ENCODE measurements around the gene ZW10. TPM values are rescaled to one million over a fixed set of nuclear protein-coding genes. Genes with fewer than 3 reads are reported as not detected.

Gene ZW10, protein sequence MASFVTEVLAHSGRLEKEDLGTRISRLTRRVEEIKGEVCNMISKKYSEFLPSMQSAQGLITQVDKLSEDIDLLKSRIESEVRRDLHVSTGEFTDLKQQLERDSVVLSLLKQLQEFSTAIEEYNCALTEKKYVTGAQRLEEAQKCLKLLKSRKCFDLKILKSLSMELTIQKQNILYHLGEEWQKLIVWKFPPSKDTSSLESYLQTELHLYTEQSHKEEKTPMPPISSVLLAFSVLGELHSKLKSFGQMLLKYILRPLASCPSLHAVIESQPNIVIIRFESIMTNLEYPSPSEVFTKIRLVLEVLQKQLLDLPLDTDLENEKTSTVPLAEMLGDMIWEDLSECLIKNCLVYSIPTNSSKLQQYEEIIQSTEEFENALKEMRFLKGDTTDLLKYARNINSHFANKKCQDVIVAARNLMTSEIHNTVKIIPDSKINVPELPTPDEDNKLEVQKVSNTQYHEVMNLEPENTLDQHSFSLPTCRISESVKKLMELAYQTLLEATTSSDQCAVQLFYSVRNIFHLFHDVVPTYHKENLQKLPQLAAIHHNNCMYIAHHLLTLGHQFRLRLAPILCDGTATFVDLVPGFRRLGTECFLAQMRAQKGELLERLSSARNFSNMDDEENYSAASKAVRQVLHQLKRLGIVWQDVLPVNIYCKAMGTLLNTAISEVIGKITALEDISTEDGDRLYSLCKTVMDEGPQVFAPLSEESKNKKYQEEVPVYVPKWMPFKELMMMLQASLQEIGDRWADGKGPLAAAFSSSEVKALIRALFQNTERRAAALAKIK
- total RNA-seq (2016; rRNA removed; fragmentation: Illumina TruSeq; extraction: Trizol) = 31.3 and 43.4 TPM in 2 replicates
- total RNA-seq (2016; cell fraction: cytosol; rRNA removed; fragmentation: Illumina TruSeq; extraction: Trizol; ENCODE audit: low read depth) = 4.9 TPM in 2 replicates
- 30.5 and 40.9 TPM in 2 replicates for total RNA-seq (2016; cell fraction: insoluble cytoplasmic fraction; rRNA removed; fragmentation: Illumina TruSeq; extraction: Trizol)
- total RNA-seq (2016; cell fraction: membrane; rRNA removed; fragmentation: Illumina TruSeq; extraction: Trizol) = 9.4 and 12.9 TPM in 2 replicates
- 19.5 and 21.6 TPM in 2 replicates for total RNA-seq (2016; cell fraction: nucleus; rRNA removed; fragmentation: Illumina TruSeq; extraction: Trizol)
- polyA plus RNA-seq (2011; rRNA removed) = 5.1 and 5.8 TPM in 2 replicates
- polyA plus RNA-seq (2011; cell fraction: cytosol; rRNA removed) = 3.2 and 4.7 TPM in 2 replicates
- polyA plus RNA-seq (2011; cell fraction: nucleus; rRNA removed) = 3.5 and 3.6 TPM in 2 replicates
- polyA plus RNA-seq (2012) = 7.4 and 9.3 TPM in 2 replicates
- polyA plus RNA-seq (2016; cell fraction: cytosol; fragmentation: Illumina TruSeq; extraction: Trizol; ENCODE audit: low read depth) = 2.2 and 2.8 TPM in 2 replicates
- 29.4 and 30.1 TPM in 2 replicates for polyA plus RNA-seq (2016; cell fraction: insoluble cytoplasmic fraction; fragmentation: Illumina TruSeq; extraction: Trizol; ENCODE audit: low read depth)
- polyA plus RNA-seq (2016; cell fraction: membrane; fragmentation: Illumina TruSeq; extraction: Trizol; ENCODE audit: low read depth) = 3.7 and 5.5 TPM in 2 replicates
- 16.7 and 17.4 TPM in 2 replicates for polyA plus RNA-seq (2016; cell fraction: nucleus; fragmentation: Illumina TruSeq; extraction: Trizol; ENCODE audit: insufficient read depth, low read depth)
- polyA minus RNA-seq (2011; rRNA and poly(A)+ RNA removed; ENCODE audit: low replicate concordance) = 5.1 and 10.4 TPM in 2 replicates
- 6.2 and 7.2 TPM in 2 replicates for polyA minus RNA-seq (2011; cell fraction: cytosol; rRNA and poly(A)+ RNA removed)
- 17.3 and 18.2 TPM in 2 replicates for polyA minus RNA-seq (2011; cell fraction: nucleus; rRNA and poly(A)+ RNA removed)
- percentile 74 among the genes with signal in this experiment for Bru-seq, nascent RNA
- BruChase-seq, experiment 1, labeled RNA remaining after a 6-hour chase = percentile 69 among the genes with signal in this experiment
- percentile 67 among the genes with signal in this experiment for BruChase-seq, experiment 2, labeled RNA remaining after a 2-hour chase
- long read RNA-seq, experiment 1, transcript ZW10-201 (16 exons, 2,992 nt) = major isoform, 12 of 18 reads
- long read RNA-seq, experiment 1, partial matches to known transcripts = 4 of 18 reads
- long read RNA-seq, experiment 1, other reads (novel, unspliced or antisense) = 2 of 18 reads
- long read RNA-seq, experiment 2, transcript ZW10-201 (16 exons, 2,992 nt) = major isoform, 12 of 30 reads
- long read RNA-seq, experiment 2, partial matches to known transcripts = 11 of 30 reads
- long read RNA-seq, experiment 2, other reads (novel, unspliced or antisense) = 7 of 30 reads

DNA sequence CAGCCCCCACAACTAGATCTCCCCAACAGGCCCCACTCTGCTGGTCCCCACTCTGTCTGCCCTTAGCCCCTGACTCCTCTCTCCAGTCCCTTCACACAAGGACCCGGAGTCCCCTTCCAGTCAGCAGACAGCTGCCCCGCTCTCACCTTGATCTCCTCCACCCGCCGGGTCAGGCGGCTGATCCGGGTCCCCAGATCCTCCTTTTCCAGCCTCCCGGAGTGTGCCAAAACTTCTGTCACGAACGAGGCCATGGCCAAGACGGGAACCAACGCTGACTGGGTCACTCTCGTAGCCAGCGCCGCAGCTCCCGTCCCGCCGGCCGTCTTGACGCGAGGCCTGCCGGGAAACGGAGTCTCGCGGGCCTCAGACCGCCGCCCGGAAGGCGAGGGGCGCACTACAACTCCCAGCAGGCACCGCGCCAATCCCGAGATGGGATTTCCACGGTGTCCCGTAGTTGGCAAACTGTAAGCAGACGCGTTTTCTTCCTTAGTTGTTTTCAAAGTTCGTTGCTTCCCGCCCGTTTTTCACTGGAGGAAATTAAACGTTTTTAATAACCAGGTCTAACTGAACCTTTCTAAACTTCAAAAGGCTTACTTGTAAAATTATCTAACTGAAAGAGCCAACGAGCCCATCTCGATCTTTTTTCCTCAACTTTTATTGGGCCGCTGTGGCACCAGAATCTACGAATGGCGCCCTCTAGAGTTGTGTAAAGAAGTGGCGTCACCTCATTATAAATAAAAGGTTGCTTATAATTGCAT lies at the start of gene ZW10:
Gene ZW10, minus strand, starts transcription at position 277 of the 758 bp plus-strand sequence. Its CDS starts 26 bp downstream, at position 251.
- FAIRE-seq = peak; percentile 81
- POLR2A ChIA-PET = interaction anchor here (1.1 kb wide), 1 partner anchor 15 kb away, joined by 3 read pairs; no protein-coding TSS in a partner anchor
- TF ChIP-seq, protein P1, sequence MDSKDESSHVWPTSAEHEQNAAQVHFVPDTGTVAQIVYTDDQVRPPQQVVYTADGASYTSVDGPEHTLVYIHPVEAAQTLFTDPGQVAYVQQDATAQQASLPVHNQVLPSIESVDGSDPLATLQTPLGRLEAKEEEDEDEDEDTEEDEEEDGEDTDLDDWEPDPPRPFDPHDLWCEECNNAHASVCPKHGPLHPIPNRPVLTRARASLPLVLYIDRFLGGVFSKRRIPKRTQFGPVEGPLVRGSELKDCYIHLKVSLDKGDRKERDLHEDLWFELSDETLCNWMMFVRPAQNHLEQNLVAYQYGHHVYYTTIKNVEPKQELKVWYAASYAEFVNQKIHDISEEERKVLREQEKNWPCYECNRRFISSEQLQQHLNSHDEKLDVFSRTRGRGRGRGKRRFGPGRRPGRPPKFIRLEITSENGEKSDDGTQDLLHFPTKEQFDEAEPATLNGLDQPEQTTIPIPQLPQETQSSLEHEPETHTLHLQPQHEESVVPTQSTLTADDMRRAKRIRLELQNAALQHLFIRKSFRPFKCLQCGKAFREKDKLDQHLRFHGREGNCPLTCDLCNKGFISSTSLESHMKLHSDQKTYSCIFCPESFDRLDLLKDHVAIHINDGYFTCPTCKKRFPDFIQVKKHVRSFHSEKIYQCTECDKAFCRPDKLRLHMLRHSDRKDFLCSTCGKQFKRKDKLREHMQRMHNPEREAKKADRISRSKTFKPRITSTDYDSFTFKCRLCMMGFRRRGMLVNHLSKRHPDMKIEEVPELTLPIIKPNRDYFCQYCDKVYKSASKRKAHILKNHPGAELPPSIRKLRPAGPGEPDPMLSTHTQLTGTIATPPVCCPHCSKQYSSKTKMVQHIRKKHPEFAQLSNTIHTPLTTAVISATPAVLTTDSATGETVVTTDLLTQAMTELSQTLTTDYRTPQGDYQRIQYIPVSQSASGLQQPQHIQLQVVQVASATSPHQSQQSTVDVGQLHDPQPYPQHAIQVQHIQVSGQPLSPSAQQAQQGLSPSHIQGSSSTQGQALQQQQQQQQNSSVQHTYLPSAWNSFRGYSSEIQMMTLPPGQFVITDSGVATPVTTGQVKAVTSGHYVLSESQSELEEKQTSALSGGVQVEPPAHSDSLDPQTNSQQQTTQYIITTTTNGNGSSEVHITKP (CRISPR knock-in tag; IDR thresholded peaks at IDR 0.05; ENCODE audit: low read depth) = no peak
- no peak for TF ChIP-seq ZNF484 (CRISPR knock-in tag; IDR thresholded peaks at IDR 0.05; ENCODE audit: borderline replicate concordance, low read depth)
- TF ChIP-seq, protein P2, sequence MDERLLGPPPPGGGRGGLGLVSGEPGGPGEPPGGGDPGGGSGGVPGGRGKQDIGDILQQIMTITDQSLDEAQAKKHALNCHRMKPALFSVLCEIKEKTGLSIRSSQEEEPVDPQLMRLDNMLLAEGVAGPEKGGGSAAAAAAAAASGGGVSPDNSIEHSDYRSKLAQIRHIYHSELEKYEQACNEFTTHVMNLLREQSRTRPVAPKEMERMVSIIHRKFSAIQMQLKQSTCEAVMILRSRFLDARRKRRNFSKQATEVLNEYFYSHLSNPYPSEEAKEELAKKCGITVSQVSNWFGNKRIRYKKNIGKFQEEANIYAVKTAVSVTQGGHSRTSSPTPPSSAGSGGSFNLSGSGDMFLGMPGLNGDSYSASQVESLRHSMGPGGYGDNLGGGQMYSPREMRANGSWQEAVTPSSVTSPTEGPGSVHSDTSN (CRISPR knock-in tag; IDR thresholded peaks at IDR 0.05) = no peak
- 0 out of 2 replicates have a peak, but pooled peaks have one; percentile 75 for TF ChIP-seq ZNF232 (CRISPR knock-in tag; IDR thresholded peaks at IDR 0.05; ENCODE audit: borderline replicate concordance)
- no peak for TF ChIP-seq ZNF878 (CRISPR knock-in tag; IDR thresholded peaks at IDR 0.05)
- no peak for TF ChIP-seq HOXA7 (CRISPR knock-in tag; IDR thresholded peaks at IDR 0.05)
- TF ChIP-seq, protein P3, sequence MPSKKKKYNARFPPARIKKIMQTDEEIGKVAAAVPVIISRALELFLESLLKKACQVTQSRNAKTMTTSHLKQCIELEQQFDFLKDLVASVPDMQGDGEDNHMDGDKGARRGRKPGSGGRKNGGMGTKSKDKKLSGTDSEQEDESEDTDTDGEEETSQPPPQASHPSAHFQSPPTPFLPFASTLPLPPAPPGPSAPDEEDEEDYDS (CRISPR knock-in tag; IDR thresholded peaks at IDR 0.05) = no peak; the same call in 1 of the 2 replicates
- TF ChIP-seq ZNF17 (CRISPR knock-in tag; IDR thresholded peaks at IDR 0.05) = no peak

More for the DNA sequence above, at the start of gene ZW10:
- Histone ChIP-seq H3K4me3 (replicated peaks in 1 of 3; ENCODE audit: insufficient read depth in 1 of 3, low read depth in 2 of 3, low read length in 3 of 3) (peak within 1 kb of the TSS; percentile 81 to 98 (median 96)), H3K9ac (ENCODE audit: insufficient read depth, low read depth, low read length) (peak within 1 kb of the TSS; percentile 92), H3K27me3 (ENCODE audit: control insufficient read depth in 1 of 2, insufficient read depth in 2 of 2, low read length in 2 of 2) (peaks cover 0 to 5% of the 10 kb centered on the region in 2 experiments; a peak in 2 of 5 replicates), H3K27ac (ENCODE audit: extremely low read length, insufficient read depth, low read length) (peak within 1 kb of the TSS; percentile 77), H3K36me3 (replicated peaks in 1 of 2; ENCODE audit: control insufficient read depth in 1 of 2, insufficient read depth in 2 of 2, low read length in 2 of 2) (peaks cover 2 to 12% of the 10 kb centered on the region in 2 experiments; a peak in 4 of 5 replicates), H3K79me2 (ENCODE audit: insufficient read depth, low read length) (peaks cover 22% of the 10 kb centered on the region), H4K20me1 (ENCODE audit: insufficient read depth, low read length) (no peaks in the 10 kb centered on the region), H3K4me1 (ENCODE audit: insufficient read depth, low read length) (peaks cover 20% of the 10 kb centered on the region), H2AFZ (ENCODE audit: low read length) (peak within 1 kb of the TSS; percentile 94), H3K4me2 (ENCODE audit: low read depth, low read length) (peak within 1 kb of the TSS; percentile 81), H3K9me3 (ENCODE audit: low read length) (no peaks in the 10 kb centered on the region)
- BruUV-seq (replicated peaks) = no TSS peak
- CTCF ChIA-PET (ENCODE audit: low intra/inter-chr PET ratio, low total read pairs) = no interaction called here
- intact Hi-C loops (cut with micrococcal nuclease; ENCODE audit: unreplicated experiment) = no loop called here
- DNase-seq (ENCODE audit: low spot score) (peak; percentile 92), ATAC-seq (peak; percentile 99)
- WGBS (ENCODE audit: low lambda C conversion rate) = 0% methylated on average over 33 of the region's 46 CpGs
- in situ Hi-C loops (cut with HindIII; ENCODE audit: extremely low pct_ligation_motif_present, low pct_unique_long_range_greater_than_20kb) = no loop called here

Data from HepG2 (cell line).